ENCODE data around the gene CACNB4.

DNA sequence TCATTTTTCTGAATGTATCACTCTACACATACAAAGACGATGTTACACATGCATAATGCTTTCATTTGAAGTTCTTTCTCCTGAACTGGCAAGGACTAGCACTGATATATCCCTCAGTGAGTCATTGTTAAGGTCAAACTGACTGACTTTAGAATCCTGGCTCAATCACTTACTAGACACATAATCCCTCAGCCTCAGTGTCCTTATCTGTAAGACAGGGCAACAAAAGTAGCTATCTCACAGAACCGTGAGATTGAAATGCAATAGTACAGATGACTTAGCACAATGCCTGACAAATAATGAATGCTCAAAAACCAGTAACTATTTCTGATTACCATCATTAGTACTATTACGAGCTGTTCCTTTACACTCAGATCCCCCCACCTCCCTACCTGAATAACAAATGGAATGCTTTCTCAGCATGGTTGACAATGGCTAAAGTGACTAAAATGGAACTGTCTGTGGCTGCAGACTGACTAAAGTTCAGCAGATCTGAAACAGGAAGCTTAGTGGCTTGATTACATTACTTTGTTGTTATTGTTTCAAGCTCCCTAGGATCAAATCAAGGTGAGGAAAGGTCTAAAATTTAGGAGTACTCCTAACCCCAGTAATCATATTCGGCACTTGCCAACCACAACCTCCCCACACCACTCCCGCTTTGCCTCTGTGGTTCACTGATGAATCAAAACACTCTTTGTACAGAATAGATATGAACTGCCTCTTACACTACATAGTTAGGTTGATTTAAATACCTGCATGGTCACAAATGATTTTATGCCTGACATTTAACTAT, 35.8 kb upstream of the CACNB4 start:
- no peak for TF ChIP-seq GATA2 (IDR thresholded peaks at IDR 0.05; ENCODE audit: low read depth, low read length)
- TF ChIP-seq GATA3 (IDR thresholded peaks at IDR 0.05; ENCODE audit: low read depth, low read length) = no peak
